CD4-positive, alpha-beta T cell treated with Interleukin-15 for 4 hours (primary cell): Measurements from ENCODE around the gene CAMKMT.

Experiments used
- DNase-seq: peaks from one replicate; pipeline ENCODE4 v3.0.0-alpha.2; 2020; ENCODE audit warnings: low spot score

Gene CAMKMT

DNA sequence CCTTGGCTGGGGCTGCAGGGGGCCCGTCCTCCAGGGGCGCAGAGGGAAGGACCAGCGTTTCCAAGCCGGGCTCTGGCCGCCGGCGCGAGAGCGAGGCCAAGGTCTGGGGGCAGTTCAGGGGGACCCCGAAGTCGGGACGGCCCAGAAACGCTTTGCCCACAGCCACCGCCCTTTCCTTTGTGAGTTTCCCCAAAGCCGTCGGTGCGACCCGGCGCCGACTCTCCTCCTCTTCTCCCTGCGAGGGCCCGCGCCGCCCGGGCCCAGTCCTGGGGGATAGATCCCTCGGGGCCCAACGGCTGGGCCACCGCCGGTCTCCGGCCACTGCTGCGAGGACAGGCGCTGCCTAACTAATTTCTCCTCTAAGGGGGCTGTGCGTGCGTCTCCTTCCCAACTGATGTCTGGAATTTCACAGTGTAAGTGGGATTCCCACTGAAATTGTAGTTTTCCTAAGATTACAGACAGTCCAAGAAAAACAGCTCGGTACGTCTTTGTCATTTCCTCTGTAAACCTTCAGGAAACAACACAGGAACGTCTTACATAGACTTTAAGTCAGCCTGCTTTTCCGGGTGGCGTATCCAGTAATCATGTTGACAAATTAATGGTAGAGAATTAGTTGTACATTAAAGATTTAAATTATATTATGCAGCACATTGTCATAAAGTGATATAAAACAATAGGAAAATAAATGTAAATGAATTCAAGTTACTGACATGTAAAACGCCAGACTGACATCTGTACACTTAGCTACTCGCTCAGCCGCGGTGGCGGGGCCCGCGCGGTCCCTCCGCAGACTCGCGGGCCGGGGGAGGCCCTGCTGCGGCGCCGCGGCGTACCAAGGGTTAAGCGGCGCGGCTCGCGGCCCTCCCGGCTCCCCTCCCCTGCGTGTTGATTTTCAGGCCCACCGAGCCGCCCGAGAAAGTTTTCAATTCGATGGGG lies 440.4 kb downstream of the CAMKMT start:
- no peak for DNase-seq

DNA sequence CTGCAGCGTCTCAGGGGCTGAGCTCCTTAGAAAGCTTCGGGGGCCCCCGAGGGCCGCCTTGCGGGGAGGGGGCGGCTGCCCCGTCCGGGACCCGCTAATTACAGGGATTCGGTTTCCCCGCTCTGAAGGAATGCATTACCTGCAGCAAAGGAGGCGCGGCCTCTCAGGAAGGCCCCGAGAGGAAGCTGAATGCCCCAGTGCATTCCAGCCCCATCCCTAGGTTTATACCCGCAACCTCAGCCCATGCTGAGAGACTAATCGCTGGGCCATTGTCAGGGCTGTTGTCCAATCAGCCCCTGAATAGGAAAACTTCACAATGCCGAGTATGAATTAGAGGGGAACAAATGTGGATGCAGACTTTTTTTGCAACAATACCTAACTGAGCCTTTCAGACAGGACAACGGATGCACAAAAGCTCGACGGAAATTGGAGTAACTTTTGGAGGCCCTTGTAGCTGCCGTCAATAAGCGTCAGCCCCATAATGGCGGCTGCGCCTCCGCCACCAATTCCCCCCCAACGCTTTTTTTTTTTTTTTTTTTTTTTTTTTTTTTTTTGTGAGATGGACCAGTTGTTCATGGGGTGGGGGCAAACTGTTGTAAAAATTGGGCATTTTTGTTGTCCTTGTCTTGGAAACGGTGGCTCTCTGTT lies 441.2 kb downstream of the CAMKMT start:
- no peak for DNase-seq

DNA sequence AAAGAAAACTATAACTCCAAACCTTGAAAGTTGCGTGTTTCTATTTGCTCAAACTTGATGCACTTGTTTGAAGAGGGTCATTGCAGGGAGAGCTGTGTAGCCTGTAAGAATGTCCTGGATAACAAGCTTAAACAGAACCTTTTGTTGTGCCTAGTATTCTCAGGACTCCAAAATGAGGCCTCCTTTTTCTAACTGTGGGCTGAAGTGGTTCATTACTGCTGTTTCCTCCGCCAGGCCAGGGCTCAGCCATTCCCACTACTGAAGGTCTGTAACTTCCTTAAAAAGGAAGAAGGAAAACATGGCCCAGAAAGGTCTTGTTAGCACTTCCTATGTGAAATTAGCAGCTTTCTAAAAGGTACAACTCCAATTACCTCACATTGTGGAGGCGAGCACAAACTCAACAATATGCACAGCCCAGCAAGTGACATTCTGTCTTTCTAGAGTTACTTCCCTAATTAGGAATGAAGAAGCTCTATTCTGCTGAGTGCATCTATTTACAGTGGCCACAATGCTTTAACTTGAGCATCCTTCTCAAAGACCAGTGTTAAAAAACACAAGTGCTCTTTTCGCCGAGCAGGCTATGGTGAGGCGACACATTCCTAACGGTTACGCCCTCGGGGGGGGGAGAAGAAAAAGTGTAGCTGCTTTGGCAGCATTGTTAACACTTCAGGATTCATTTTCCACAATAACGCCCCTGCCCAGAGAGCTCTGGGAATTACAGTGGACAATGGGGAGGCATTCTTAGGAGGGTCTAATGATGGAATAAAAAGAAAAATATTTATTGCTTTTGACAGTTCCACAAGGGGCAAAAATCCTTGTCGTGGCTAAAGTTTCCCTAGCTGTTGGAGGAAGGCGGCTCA lies 442.9 kb downstream of the CAMKMT start:
- no peak for DNase-seq

DNA sequence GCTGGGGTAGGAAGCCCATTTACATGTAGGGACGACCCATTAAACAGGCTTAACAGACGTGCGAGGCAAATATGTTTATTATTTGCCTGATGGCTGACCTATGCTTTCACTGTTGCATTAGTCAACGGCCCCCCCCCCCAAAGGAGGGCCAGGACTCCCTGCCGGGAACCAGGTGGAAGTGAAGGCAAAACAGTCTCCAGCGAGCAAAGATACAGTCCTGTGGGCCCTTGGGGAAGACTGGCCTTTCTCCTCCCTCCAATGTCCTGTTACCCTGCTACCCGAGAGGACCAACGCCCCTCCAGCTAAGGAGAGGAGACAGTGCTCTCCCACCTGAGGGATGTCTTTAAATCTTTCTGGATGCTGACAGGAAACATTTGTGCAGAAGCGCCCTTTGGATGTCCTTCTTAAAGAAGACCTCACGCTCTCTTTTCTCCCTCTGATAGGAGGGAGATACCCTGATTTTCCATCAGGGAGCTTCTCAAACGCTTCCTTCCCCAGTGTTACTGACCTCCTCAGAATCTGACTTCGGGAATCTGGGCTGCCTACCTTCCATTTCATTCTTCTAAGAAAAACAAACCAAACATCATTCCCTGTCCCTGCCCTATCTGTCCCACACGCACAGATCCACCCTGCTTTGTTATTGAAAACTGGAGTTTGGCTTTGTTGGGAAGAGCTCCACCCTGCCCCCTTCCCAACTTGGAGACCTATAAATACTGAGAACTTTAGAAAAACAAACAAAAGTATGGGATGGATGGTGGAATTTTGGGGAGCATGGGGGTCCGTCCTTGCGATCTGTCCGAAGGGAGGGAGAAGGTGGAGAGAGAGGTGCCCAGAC lies 443.9 kb downstream of the CAMKMT start:
- no peak for DNase-seq

- DNase-seq = no peak
Observed at GRCh38 chr2:44807201-44808025, 445.7 kb downstream of the CAMKMT start.

DNA sequence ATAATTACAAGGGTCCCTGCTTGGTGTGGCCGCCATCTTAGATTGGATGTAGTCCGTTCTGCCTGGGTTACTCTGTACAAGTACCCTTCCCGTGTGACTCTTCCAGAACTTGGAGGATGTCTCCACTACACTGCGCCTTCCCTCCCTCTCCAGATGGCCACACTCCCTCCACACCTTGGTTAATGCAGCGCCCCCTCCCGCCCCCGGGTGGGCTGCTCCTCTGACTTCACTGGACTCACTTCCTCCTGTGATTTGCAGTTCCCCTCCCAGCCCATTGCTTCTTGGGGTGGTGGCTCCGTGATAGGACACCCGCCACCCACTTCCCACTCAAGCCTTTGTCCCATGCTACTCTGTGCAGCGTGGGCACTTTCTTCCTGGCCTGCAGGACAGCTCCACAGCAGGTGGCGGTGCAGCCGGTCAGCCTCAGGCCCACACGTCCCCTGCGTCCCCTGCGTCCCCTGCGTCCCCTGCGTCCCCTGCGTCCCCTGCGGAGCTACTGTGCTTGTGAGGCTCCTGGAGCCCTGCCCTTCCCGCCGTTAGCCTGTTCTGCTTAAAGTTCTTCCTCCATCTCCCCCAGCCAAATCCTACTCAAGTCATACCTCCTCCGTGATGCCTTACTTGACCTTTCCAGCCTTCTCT lies 449.3 kb downstream of the CAMKMT start:
- DNase-seq = no peak

DNA sequence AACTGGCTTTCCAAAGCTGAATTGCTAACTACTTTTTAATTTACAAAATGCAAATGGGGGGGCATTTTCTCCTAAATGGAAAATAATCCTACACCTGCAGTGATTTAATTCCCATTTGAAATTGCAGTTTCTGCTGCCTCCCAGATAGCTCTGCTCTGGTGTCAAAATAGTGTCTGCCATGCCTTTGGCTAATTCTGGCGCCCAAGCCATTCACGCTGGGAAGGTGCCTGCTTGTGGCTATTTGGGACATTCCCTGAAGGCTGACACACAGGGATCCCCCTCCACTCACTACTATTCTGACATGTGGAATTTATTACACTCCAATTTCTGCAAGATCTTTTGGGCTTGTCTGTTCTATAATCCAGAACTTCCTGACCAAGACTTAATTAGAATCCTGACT lies 451.4 kb downstream of the CAMKMT start:
- no peak for DNase-seq

- DNase-seq = no peak
Observed at GRCh38 chr2:44813658-44814057, 451.9 kb downstream of the CAMKMT start.

DNA sequence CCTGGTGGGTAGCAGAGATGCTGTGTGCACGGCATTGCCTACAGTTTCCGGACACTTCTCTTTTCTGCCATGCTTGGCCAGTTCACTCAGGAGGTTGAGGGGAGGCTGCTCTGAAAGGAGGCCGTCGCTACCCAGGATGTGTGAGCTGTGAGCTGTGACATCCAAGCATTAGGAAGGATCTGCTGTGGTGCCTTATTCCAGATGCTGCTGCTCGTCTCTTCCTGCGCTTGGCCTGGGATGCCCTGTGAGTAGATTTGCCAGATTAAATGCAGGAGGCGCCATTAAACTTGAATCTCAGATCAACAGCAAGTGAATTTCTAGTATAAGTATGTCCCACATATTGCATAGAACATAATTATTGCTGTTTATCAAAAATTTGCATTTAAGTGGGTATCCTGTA lies 455.5 kb downstream of the CAMKMT start:
- DNase-seq = no peak

DNA sequence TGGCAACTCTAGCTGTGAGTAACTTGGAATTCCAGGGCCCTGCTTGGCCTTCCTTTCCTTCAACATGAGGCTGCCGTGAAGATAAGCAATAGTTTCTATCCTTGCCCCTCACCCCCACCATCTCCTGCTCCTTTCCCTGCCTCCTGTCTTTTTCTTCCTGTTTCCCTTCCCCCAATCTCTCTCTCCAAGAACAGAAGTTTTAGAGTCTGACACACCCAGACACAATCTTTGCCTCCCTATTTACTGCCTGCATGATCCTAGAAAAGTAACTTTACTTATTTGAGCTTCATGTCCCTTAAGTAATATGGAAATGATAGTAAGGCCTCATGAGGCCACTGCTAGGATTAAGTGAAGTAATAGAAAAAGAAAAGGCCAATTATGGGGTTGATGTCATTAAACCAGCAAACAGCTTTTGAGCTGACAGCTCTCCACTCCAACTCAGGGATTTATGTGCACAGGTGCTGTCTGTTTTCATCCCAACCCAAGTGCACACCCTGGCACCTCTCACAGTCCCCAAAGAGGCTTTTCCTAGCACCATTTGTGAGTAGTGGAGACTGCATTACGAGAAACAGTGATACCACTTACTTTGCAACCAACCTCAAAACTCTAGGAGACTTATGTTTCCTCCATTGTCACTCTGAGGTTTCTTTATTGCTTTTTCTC lies 456.1 kb downstream of the CAMKMT start:
- DNase-seq = no peak

GRCh38 chr2:44819061-44819460 lies 457.3 kb downstream of the CAMKMT start:
- no peak for DNase-seq

- no peak for DNase-seq
Observed at GRCh38 chr2:44821500-44821899, 459.8 kb downstream of the CAMKMT start.

DNA sequence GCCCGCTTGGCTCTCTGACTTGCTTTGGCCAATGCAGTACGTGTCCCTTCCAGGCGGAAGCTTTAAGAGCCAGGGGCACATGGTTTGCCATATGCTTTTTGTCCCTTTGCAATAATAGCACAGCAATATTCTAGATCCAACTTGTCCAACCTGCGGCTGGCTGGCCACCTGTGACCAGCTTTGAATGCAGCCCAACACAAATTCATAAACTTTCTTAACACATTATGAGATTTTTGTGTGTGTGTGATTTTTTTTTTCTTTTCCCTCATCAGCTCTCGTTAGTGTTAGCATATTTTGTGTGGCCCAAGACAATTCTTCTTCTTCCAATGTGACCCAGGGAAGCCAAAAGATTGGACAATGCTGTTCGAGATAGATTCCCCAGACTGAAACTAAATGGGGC lies 460.4 kb downstream of the CAMKMT start:
- no peak for DNase-seq
